HG03442 (cell line): ENCODE results near the gene MYO5C.
"Not testable (repeated sequence)": the region's sequence is repeated elsewhere in the genome, so short reads cannot be mapped to it uniquely, and the experiment has no call there.

Experiments used
- ATAC-seq: cut with Tn5 transposase; IDR thresholded peaks from one replicate; pipeline ENCODE4 v1.9.1; 2021; ENCODE audit warnings: mild to moderate bottlenecking, moderate library complexity; ENCODE audit not compliant: unreplicated experiment

The MYO5C gene

DNA sequence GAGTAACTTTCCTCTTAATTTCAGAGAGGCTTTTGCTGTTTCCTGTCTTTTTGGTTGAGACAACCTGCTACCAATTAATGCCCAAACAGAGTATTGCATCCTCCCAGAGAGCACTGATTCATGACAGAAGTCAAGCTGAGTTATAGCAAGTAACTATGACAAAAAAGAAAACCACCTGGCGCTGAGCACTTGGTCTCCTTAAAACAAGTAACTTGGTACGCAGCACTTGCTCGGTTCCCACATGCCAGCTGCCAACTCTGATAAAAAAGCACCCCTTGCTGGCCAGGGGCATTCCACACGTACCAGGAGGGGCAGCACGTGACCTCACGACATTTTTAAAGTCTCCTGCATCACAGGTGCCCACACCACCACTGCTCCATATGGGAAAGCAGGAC, 13.5 kb upstream of the MYO5C start:
- peak; percentile 55 for ATAC-seq

DNA sequence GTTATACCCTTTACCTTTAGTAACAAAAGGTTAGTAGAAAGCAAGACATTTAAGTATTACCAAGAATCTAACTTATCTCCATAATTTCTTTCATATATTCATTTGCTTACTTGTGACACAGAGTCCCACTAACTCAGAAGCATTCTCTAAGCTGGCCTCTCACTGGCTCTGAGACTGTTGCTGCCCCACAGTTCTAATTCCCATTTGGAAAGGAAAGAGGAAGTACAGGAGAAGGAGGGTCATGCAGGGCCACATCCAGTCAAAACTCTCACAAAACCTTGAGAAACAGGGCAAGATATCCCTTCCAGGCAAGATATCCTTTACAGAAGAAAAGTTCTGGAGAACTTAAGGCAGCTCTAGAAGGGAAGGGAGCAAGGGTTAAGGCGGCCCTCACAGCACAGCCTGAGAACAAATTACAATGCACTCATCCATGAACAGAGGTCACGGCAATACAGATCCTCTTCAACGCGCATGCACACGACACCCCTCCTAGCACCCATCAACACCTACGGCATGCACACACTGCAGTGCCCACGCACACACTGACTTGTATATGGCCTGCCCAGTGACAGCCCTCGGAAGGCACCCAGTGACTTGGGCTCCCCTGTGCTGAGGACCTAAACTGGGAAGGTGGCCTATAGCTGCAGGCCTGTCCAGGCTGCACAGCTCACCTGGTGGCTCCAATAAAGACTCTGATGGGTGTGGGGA, 13.0 kb upstream of the MYO5C start:
- ATAC-seq = peak; percentile 90

DNA sequence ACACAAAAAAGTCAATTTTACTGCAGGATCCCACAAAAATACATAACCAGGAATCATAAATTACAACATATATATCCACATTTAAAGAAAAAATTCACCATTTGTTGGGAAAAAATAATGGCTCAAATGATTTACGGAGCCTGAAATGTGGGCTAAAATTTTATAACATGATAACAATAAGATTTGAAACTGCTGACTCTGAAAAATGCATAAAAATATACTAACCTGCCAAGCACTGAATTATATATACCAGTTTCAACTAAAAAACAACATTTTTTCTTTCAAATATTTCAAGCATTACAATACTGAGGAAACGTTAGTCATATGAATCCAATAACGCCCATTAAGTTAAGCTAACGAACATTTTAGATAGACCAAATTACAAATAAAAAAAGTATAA, 12.2 kb upstream of the MYO5C start:
- ATAC-seq = no peak

- ATAC-seq = no peak
These were observed 10.7 kb upstream of the MYO5C start for GRCh38 chr15:52306270-52306669.

DNA sequence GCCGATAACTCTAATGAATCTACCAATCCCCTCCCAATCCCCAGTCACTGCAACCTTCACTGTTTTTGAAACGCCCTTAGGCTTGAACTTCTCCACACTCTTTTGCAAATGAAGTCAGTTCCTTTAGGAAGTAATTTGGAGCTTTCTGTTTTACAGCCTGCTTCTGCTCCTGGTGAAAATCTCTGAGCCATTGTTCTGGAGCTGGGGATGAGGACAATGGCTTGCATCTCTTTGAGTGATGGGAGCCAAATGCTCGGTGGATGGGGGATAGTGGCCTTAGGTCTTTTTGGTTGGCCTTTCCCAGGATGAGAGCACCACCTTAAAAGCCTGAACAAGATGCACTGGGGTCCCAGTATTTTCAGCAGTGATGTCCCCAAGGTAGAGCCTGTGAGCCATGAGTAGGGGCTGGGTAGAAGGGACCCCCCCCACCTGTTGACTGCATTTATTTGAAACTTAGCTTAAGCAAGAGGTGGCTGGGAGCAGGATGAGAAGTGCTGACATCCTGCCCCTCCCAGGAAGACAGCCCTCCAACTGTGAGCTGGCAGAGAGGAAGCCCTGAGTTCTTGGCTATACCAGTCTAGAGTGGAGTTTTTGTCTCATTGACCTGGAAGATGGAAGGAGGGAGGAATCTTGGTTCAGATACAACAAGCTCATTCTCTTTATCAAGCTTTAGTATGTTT, 7.6 kb upstream of the MYO5C start:
- no peak for ATAC-seq

DNA sequence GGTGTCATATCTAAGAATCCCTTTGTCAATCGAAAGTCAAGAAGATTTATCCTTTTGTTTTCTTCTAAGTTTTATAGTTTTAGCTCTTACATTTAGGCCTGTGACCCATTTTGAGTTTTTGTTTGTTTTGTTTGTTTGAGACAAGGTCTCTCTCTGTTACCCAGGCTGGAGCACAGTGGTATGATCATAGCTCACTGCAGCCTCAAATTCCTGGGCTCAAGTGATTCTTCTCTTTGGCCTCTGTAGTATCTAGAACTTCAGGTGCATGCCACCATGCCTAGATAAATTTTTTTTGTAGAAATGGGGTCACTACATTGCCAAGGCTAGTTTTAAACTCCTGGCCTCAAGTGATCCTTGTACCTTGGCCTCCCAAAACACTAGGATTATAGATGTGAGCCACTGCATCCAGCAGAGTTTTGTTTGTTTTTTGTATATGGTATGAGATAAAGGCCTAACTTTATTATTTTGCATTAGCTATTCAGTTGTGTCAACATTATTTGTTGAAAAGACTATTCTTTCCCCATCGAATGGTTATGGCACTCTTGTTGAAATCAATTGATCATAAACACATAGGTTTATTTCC, 5.8 kb upstream of the MYO5C start:
- ATAC-seq = no peak

DNA sequence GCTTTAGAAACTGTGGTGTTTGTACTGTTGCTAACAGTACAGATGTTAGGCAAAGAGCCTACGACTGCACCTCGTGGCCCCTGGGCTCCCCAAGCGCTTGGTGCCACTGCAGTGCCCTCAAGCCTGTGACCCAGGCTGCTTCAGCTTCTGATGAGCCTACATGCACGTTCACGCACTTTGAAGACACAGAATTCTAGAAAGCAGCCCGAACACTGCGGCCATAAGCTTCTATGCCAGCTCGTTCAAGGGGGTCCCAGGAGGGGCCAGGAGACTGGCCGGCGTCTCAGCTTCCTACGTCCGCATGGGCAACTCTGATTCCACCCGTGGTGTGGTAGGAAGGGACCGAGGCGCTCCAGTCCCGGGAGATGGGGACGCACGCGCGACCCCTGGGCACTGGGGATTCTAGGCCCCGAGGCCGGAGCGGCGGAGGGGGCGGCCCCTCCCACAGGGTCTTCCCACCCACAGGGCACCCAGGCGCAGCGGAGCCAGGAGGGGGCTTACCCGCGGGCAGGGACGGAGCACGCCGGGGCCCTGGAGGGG, 653 bp downstream of the MYO5C start:
- ATAC-seq = no peak

GRCh38 chr15:52292780-52293392, 2.7 kb downstream of the MYO5C start:
- ATAC-seq = no peak

- no peak for ATAC-seq
These were observed 4.4 kb downstream of the MYO5C start for GRCh38 chr15:52291204-52291603.

DNA sequence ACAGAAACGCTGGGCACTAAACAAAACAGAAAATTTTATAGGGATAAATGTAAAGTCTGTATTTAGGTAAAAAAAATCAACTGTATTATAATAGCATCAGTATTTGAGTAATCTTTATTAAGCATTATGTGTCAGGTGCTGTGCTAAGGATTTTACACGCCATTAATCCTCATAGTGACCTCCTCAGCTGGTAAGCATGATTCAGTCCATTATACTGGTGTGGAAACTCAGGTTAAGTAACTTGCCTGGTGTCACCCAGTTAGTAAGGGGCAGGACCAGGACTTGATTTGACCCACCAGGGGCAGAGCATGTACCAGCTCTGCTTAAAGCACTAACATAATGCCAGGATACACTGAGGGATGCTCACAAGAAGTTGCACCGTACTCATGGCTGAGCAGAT, 4.8 kb downstream of the MYO5C start:
- ATAC-seq = no peak

DNA sequence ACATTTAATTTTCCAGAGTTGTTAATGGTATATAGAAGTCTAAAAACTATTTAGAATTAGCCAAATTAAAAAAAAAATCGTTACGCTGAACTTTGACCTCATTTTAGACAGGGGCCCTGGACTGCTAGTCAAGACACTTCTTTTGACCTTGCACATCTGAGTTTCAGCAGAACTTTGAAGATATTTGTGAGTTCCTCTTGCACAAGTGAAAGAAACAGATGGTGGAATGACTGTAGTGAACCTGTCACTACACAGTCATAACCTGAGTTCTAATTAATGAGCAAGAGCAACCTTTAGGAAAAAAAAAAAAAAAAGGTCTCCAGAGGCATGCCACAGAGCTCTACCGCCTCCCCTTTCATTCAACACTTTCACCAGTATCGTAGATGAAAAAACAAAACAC, 5.3 kb downstream of the MYO5C start:
- ATAC-seq = no peak

- ATAC-seq = no peak
These were observed 5.9 kb downstream of the MYO5C start for GRCh38 chr15:52289629-52290081.

DNA sequence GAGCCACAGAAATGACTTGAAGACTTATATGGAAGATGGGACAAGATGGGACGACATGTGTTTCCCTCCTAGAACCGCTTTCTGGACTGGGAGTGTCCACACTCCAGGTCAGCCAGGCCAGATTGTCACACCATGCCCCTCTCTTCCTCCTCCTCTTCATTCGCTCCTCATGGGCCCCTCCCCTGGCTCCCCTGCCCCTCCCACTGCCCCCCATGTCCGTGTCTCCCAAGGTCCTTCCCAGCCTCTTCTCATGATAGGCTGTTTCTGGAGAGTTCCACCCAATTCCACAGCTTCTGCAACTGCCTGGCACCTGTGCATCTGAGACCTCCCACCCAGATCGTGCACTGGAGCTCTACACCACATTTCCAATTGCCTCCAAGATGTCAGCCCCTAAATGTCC, 6.6 kb downstream of the MYO5C start:
- no peak for ATAC-seq

GRCh38 chr15:52288051-52288942, 7.3 kb downstream of the MYO5C start:
- no peak for ATAC-seq

DNA sequence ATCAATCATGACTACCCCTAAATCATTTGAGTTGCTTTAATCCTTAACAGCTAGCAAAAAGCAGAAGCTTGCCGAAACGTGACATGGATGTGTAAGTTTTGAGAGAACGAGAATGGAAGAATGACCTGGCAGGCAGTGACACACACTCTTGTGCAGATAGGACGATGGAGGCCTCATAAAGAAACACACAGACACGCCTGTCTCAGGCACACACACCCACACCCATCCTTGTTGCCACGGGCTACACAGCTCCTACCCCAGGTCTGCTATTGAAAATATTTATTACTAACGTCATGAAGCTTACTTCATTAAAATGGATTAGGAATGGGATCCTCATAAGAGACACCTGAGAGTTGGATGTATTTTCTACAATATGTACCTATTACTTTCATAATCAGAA, 8.5 kb downstream of the MYO5C start:
- no peak for ATAC-seq

GRCh38 chr15:52285941-52286340, 9.7 kb downstream of the MYO5C start:
- not testable (repeated sequence) for ATAC-seq

GRCh38 chr15:52284164-52284563, 11.4 kb downstream of the MYO5C start:
- no peak for ATAC-seq

DNA sequence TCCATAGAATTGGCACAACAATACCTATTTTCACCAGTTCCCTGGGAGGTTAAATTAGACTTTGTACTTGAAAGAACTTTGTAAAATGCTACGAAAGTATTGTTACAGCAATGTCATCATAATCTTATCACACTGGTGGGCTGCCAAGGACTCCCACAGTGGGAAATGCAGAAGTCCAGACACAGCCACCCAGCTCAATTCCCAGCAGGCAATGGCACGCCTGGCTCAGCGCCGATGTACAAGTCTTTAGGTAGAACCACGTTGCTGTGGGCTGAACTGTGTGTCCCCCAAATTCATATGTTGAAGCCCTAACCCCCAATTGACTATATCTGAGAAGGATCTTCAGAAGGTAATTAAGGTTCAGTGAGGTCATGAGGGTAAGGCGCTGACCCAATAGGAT, 12.3 kb downstream of the MYO5C start:
- no peak for ATAC-seq

- no peak for ATAC-seq
These were observed 13.2 kb downstream of the MYO5C start for GRCh38 chr15:52282418-52282817.
